Common myeloid progenitor, CD34-positive (primary cell): ENCODE measurements around the gene IRF3.
"Not testable (repeated sequence)": the region's sequence is repeated elsewhere in the genome, so short reads cannot be mapped to it uniquely, and the experiment has no call there.

Source experiments
- CTCF ChIA-PET: fragments of 350-600 bp; sonication (Branson Sonifier 250); formaldehyde crosslinking; loops from one replicate; lab custom pipeline; 2021; ENCODE audit warnings: antibody characterized with exemption; lab: Charles Lee
- POLR2A ChIA-PET: fragments of 350-600 bp; sonication (Branson Sonifier 250); formaldehyde crosslinking; loops from one replicate; lab custom pipeline; 2021; ENCODE audit warnings: antibody characterized with exemption; lab: Charles Lee
- DNase-seq, 3 donors: peaks; one replicate each; pipeline versions ENCODE4 v3.0.0 to v3.0.0-alpha.2; 2013
- H3K27ac ChIP-seq, 2 experiments: 1 replicate in 1 of 2; 2 replicates in 1 of 2; pipeline ENCODE4 v1.7.0; 2013; ENCODE audit warnings: inconsistent platforms in 2 of 2, low read length in 2 of 2, mild to moderate bottlenecking in 2 of 2, low read depth in 1 of 2, moderate library complexity in 1 of 2; ENCODE audit not compliant: severe bottlenecking in 2 of 2, insufficient read depth in 1 of 2, poor library complexity in 1 of 2
- H3K27me3 ChIP-seq, 5 experiments: replicated peaks in 2 of 5; 1 replicate in 3 of 5; 2 replicates in 2 of 5; pipeline versions ENCODE4 v1.6.1 to v1.7.0; 2013; ENCODE audit warnings: low read length in 4 of 5, mild to moderate bottlenecking in 2 of 5, moderate library complexity in 2 of 5, inconsistent platforms in 1 of 5; ENCODE audit not compliant: insufficient read depth in 5 of 5, control insufficient read depth in 4 of 5
- H3K36me3 ChIP-seq, 4 experiments: 1 replicate in 2 of 4; 2 replicates in 2 of 4; pipeline versions ENCODE4 v1.6.1 to v1.7.0; 2013; ENCODE audit warnings: low read length in 3 of 4, control low read depth in 1 of 4, mild to moderate bottlenecking in 1 of 4; ENCODE audit not compliant: control insufficient read depth in 4 of 4, insufficient read depth in 4 of 4
- H3K4me1 ChIP-seq, 4 experiments: 1 replicate in 3 of 4; 2 replicates in 1 of 4; pipeline versions ENCODE4 v1.6.1 to v1.7.1; 2013; ENCODE audit warnings: low read length in 3 of 4, mild to moderate bottlenecking in 3 of 4, control low read depth in 1 of 4, inconsistent platforms in 1 of 4, moderate library complexity in 1 of 4; ENCODE audit not compliant: control insufficient read depth in 4 of 4, insufficient read depth in 4 of 4; ENCODE audit errors: control extremely low read depth in 1 of 4
- H3K4me3 ChIP-seq, 7 experiments: 1 replicate in 4 of 7; 2 replicates in 3 of 7; pipeline versions ENCODE4 v1.5.1 to v1.7.0; 2013; ENCODE audit warnings: mild to moderate bottlenecking in 7 of 7, low read length in 6 of 7, moderate library complexity in 6 of 7, inconsistent platforms in 2 of 7, low read depth in 2 of 7, control low read depth in 1 of 7; ENCODE audit not compliant: insufficient read depth in 4 of 7, control insufficient read depth in 1 of 7; ENCODE audit errors: extremely low read depth in 1 of 7
- H3K9me3 ChIP-seq, 5 experiments: 1 replicate in 4 of 5; 2 replicates in 1 of 5; pipeline versions ENCODE4 v1.6.1 to v1.7.1; 2013; ENCODE audit warnings: low read length in 4 of 5, mild to moderate bottlenecking in 2 of 5, inconsistent platforms in 1 of 5, low read depth in 1 of 5, moderate library complexity in 1 of 5; ENCODE audit not compliant: control insufficient read depth in 4 of 5, insufficient read depth in 2 of 5; ENCODE audit errors: control extremely low read depth in 1 of 5
- WGBS: methylation state at CpG from one replicate; pipeline ENCODE4 v1.1.5; 2013; ENCODE audit not compliant: insufficient coverage; 5-methylcytosine and 5-hydroxymethylcytosine counted together

The IRF3 gene

GRCh38 chr19:49633273-49633672 lies 32.4 kb downstream of the IRF3 start:
- H3K4me3 ChIP-seq, POLR2A ChIA-PET, H3K27me3 ChIP-seq, H3K9me3 ChIP-seq, H3K27ac ChIP-seq, DNase-seq, CTCF ChIA-PET, H3K36me3 ChIP-seq: not testable (repeated sequence)
- peaks cover 0 to 11% (median 6%) of the 10 kb centered on the region in 4 experiments for H3K4me1 ChIP-seq
- WGBS = 91% methylated on average over 8 of the region's 9 CpGs

- 100% methylated on average over 1 of the region's 5 CpGs for WGBS
- Histone ChIP-seq H3K9me3 (no peaks in the 10 kb centered on the region), H3K4me1 (peaks cover 0 to 4% (median 0%) of the 10 kb centered on the region in 4 experiments), H3K27ac (no peak overlapping the region), H3K4me3 (no peak overlapping the region), H3K27me3 (no peaks in the 10 kb centered on the region), H3K36me3 (peaks cover 0 to 14% (median 5%) of the 10 kb centered on the region in 4 experiments)
- POLR2A ChIA-PET = interaction anchor here (0.7 kb wide), 1 partner anchor 10 kb away, joined by 4 read pairs; no protein-coding TSS in a partner anchor
- CTCF ChIA-PET = no interaction called here
- no peak for DNase-seq
Measured at GRCh38 chr19:49632576-49632975, 33.1 kb downstream of the IRF3 start.

DNA sequence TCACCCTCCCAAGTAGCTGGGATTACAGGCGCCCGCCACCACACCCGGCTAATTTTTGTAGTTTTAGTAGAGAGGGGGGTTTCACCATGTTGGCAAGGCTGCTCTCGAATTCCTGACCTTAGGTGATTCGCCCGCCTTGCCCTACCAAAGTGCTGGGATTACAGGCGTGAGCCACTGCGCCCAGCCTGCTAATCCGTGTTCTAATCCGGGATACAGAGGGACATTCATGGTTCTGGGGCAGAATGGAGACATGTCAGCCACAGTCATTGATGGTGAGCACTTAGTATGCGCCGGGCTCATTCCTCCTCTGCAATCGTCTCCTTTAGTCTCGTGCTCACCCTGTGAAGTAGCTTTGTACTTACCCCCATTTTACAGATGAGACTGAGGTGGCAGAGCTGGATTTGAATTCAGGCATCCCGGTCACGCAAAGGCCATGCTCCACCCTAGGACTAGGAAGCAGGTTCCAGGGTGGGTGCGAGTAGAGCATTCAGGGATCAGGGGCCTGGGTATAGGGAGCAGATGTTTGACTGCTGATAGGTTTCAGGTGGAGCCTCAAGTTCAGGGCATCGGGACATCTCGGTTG lies 34.0 kb downstream of the IRF3 start:
- POLR2A ChIA-PET = no interaction called here
- no peaks in the 10 kb centered on the region for H3K9me3 ChIP-seq
- no peak overlapping the region for H3K4me3 ChIP-seq
- CTCF ChIA-PET = interaction anchor here (0.6 to 1.2 kb wide), 2 partner anchors 178 to 298 kb away, joined by 3 read pairs; no protein-coding TSS in a partner anchor
- WGBS = 98% methylated on average over 14 of the region's 19 CpGs
- no peak for DNase-seq
- peaks cover 0 to 4% (median 0%) of the 10 kb centered on the region in 4 experiments for H3K4me1 ChIP-seq
- H3K36me3 ChIP-seq = peaks cover 0 to 23% (median 8%) of the 10 kb centered on the region in 4 experiments
- H3K27ac ChIP-seq = no peak overlapping the region
- H3K27me3 ChIP-seq = no peaks in the 10 kb centered on the region

DNA sequence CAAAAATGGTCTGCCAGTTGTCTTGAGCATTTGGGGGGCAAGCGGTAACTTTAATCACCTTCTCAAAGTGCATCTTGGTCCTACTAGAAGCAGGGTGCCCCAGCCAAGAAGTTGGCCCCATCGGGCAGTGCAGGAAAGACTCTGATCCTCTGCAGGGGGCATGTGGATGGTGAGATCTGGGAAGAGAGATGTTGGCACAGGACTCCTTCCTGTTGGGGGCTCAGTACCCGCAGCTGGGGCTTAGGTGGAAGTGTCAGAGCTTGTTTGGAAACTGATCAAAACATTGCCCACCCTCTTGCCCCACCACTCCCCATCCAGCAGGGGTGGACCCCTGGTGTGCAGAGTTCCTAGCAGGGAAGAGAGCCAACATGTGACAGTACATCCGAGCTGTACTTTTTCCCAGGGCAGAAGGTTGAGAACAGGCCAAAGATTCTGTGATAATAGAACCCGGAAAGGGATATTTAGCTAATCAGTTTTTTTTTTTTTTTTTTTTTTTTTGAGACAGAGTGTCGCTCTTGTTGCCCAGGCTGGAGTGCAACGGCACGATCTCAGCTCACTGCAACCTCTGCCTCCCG lies 34.6 kb downstream of the IRF3 start:
- Histone ChIP-seq H3K9me3 (no peaks in the 10 kb centered on the region), H3K4me1 (peaks cover 0 to 4% (median 0%) of the 10 kb centered on the region in 4 experiments), H3K4me3 (no peak overlapping the region), H3K36me3 (peaks cover 0 to 28% (median 11%) of the 10 kb centered on the region in 4 experiments), H3K27ac (no peak overlapping the region), H3K27me3 (no peaks in the 10 kb centered on the region)
- WGBS = 81% methylated on average over 6 of the region's 9 CpGs
- DNase-seq = no peak
- POLR2A ChIA-PET = interaction anchor here (0.6 kb wide), 1 partner anchor 134 kb away, joined by 3 read pairs; no protein-coding TSS in a partner anchor
- CTCF ChIA-PET = interaction anchor here (0.6 to 1.2 kb wide), 2 partner anchors 178 to 298 kb away, joined by 3 read pairs; no protein-coding TSS in a partner anchor

DNA sequence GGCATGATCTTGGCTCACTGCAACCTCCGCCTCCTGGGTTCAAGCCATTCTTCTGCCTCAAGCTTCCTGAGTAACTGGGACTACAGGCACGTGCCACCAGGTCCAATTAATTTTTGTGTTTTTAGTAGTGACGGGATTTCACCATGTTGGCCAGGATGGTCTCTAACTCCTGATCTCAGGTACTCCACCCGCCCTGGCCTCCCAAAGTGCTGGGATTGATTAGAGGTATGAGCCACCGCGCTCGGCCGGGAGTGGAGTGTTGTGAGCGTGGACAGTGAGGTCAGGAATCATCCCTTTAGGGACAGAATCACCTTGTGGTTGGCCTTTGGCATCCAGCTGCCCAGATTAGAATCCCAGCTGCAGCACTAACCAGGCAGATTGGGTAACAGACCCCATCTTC lies 36.0 kb downstream of the IRF3 start:
- H3K4me1 ChIP-seq = peaks cover 0 to 4% (median 0%) of the 10 kb centered on the region in 4 experiments
- H3K27me3 ChIP-seq = no peaks in the 10 kb centered on the region
- H3K36me3 ChIP-seq = peaks cover 0 to 36% (median 17%) of the 10 kb centered on the region in 4 experiments
- ChIA-PET POLR2A (no interaction called here), CTCF (no interaction called here)
- H3K27ac ChIP-seq = no peak overlapping the region
- H3K4me3 ChIP-seq = no peak overlapping the region
- no peak for DNase-seq
- no peaks in the 10 kb centered on the region for H3K9me3 ChIP-seq
- WGBS = 98% methylated on average over 8 of the region's 9 CpGs

DNA sequence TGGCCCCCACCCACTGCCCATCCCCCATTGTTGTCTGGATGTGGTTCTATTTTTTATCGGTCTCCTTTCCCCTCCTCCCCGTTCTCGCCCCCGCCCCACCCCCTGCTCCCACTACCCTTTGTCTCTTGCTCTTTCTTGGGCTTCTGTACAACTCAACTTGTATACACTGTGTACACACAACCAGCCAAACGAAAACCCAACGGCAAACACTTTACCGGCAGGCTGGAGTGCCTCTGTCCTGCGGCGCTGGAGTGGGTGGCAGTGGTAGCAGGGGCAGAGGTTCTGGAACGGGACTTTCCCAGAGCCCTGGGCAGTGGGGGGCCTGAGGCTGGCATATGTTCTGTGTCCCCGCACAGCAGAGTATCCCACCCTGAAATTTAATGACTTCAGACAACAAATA lies 39.4 kb downstream of the IRF3 start:
- Histone ChIP-seq H3K4me3 (no peak overlapping the region), H3K36me3 (peaks cover 0 to 55% (median 28%) of the 10 kb centered on the region in 4 experiments), H3K4me1 (peaks cover 0 to 4% (median 0%) of the 10 kb centered on the region in 4 experiments), H3K27me3 (no peaks in the 10 kb centered on the region), H3K9me3 (no peaks in the 10 kb centered on the region), H3K27ac (peak overlapping the region in 1 of 2 experiments; percentile 43)
- WGBS = 99% methylated on average over 6 of the region's 11 CpGs
- CTCF ChIA-PET = no interaction called here
- POLR2A ChIA-PET = no interaction called here
- DNase-seq = no peak
